OCI-LY1 (cell line): ENCODE data around the gene SLC25A26.

Experiments
- H2AFZ ChIP-seq: fragments of 200-600 bp; sonication (generic), shearing (Covaris generic); 2 replicates; pipeline ENCODE4 v1.6.0; 2014; ENCODE audit warnings: antibody characterized with exemption, mild to moderate bottlenecking, low read length
- H3F3A ChIP-seq: fragments of 200-600 bp; sonication (generic), shearing (Covaris generic); 2 replicates; pipeline ENCODE4 v1.6.0; 2014; ENCODE audit warnings: mild to moderate bottlenecking, antibody characterized with exemption, low read length, moderate library complexity; ENCODE audit not compliant: insufficient read depth
- H3K27ac ChIP-seq: fragments of 200-600 bp; sonication (generic); 2 replicates; pipeline ENCODE4 v1.5.1; 2014; ENCODE audit warnings: low read length, mixed run types, mild to moderate bottlenecking, low read depth; ENCODE audit not compliant: poor library complexity, severe bottlenecking
- H3K27me3 ChIP-seq: fragments of 200-600 bp; sonication (generic); 2 replicates; pipeline ENCODE4 v1.6.0; 2014; ENCODE audit warnings: antibody characterized with exemption, mild to moderate bottlenecking, low read length, moderate library complexity; ENCODE audit not compliant: insufficient read depth
- H3K36me3 ChIP-seq: fragments of 200-600 bp; sonication (generic); 2 replicates; pipeline ENCODE4 v1.6.1; 2014; ENCODE audit warnings: mild to moderate bottlenecking, antibody characterized with exemption, low read length, moderate library complexity, mixed read lengths; ENCODE audit not compliant: insufficient read depth
- H3K4me1 ChIP-seq: fragments of 200-600 bp; sonication (generic); 2 replicates; pipeline ENCODE4 v1.5.1; 2014; ENCODE audit warnings: mild to moderate bottlenecking, low read length, moderate library complexity; ENCODE audit not compliant: insufficient read depth, severe bottlenecking
- H3K4me2 ChIP-seq: fragments of 200-600 bp; sonication (generic), shearing (Covaris generic); 2 replicates; pipeline ENCODE4 v1.6.1; 2014; ENCODE audit warnings: low read length
- H3K4me3 ChIP-seq: fragments of 200-600 bp; sonication (generic); 2 replicates; pipeline ENCODE4 v1.5.1; 2014; ENCODE audit warnings: low read length, low read depth, mild to moderate bottlenecking, mixed read lengths; ENCODE audit not compliant: poor library complexity, severe bottlenecking
- H3K79me2 ChIP-seq: fragments of 200-600 bp; shearing (Covaris generic); 2 replicates; pipeline ENCODE4 v1.6.1; 2016; ENCODE audit warnings: mixed run types, low read length, mixed read lengths; ENCODE audit not compliant: insufficient read depth
- H3K9ac ChIP-seq: fragments of 200-600 bp; sonication (generic), shearing (Covaris generic); 2 replicates; pipeline ENCODE4 v1.6.1; 2014; ENCODE audit warnings: mild to moderate bottlenecking, low read length, mixed read lengths
- H3K9me2 ChIP-seq: fragments of 200-600 bp; sonication (generic), shearing (Covaris generic); 2 replicates; pipeline ENCODE4 v1.6.1; 2014; ENCODE audit warnings: low read depth, mild to moderate bottlenecking, low read length, mixed read lengths
- H3K9me3 ChIP-seq: fragments of 200-600 bp; shearing (Covaris generic); 2 replicates; pipeline ENCODE4 v1.6.1; 2014; ENCODE audit warnings: low read length, mixed read lengths
- H4K20me1 ChIP-seq: fragments of 200-600 bp; sonication (generic), shearing (Covaris generic); 2 replicates; pipeline ENCODE4 v1.6.0; 2016; ENCODE audit warnings: mild to moderate bottlenecking, low read length; ENCODE audit not compliant: insufficient read depth
- EZH2 ChIP-seq: fragments of 200-600 bp; sonication (generic), shearing (Covaris generic); IDR thresholded peaks from 2 replicates; pipeline ENCODE4 v1.8.0; 2017; ENCODE audit warnings: borderline replicate concordance, mixed run types, mild to moderate bottlenecking, antibody characterized with exemption, low read length, moderate library complexity, mixed read lengths
- TF ChIP-seq, protein P1 (sequence below): fragments of 200-600 bp; sonication (generic), shearing (Covaris generic); IDR thresholded peaks from 2 replicates; pipeline ENCODE4 v1.5.1; 2017; ENCODE audit warnings: mild to moderate bottlenecking, antibody characterized with exemption, low read length, moderate library complexity, mixed read lengths

The SLC25A26 gene

GRCh38 chr3:66426135-66426534, 205.3 kb downstream of the SLC25A26 start:
- Histone ChIP-seq H3F3A (no peaks in the 10 kb centered on the region), H3K4me1 (no peaks in the 10 kb centered on the region), H4K20me1 (no peaks in the 10 kb centered on the region), H3K9me3 (no peaks in the 10 kb centered on the region), H3K9me2 (no peaks in the 10 kb centered on the region), H3K36me3 (no peaks in the 10 kb centered on the region), H3K4me2 (no peak overlapping the region), H2AFZ (no peak overlapping the region), H3K9ac (no peak overlapping the region), H3K4me3 (no peak overlapping the region), H3K27ac (no peak overlapping the region), H3K27me3 (no peaks in the 10 kb centered on the region), H3K79me2 (no peaks in the 10 kb centered on the region)
- TF ChIP-seq, protein P1, sequence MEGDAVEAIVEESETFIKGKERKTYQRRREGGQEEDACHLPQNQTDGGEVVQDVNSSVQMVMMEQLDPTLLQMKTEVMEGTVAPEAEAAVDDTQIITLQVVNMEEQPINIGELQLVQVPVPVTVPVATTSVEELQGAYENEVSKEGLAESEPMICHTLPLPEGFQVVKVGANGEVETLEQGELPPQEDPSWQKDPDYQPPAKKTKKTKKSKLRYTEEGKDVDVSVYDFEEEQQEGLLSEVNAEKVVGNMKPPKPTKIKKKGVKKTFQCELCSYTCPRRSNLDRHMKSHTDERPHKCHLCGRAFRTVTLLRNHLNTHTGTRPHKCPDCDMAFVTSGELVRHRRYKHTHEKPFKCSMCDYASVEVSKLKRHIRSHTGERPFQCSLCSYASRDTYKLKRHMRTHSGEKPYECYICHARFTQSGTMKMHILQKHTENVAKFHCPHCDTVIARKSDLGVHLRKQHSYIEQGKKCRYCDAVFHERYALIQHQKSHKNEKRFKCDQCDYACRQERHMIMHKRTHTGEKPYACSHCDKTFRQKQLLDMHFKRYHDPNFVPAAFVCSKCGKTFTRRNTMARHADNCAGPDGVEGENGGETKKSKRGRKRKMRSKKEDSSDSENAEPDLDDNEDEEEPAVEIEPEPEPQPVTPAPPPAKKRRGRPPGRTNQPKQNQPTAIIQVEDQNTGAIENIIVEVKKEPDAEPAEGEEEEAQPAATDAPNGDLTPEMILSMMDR, result no peak
- TF ChIP-seq EZH2, result no peak

GRCh38 chr3:66427352-66427751, 206.6 kb downstream of the SLC25A26 start:
- Histone ChIP-seq H3K27me3 (no peaks in the 10 kb centered on the region), H3K4me2 (no peak overlapping the region), H3K4me1 (no peaks in the 10 kb centered on the region), H3K9ac (no peak overlapping the region), H3K27ac (no peak overlapping the region), H4K20me1 (no peaks in the 10 kb centered on the region), H3K4me3 (no peak overlapping the region), H2AFZ (no peak overlapping the region), H3K79me2 (no peaks in the 10 kb centered on the region), H3K9me3 (no peaks in the 10 kb centered on the region), H3K36me3 (no peaks in the 10 kb centered on the region), H3K9me2 (no peaks in the 10 kb centered on the region), H3F3A (no peaks in the 10 kb centered on the region)
- TF ChIP-seq, protein P1, result no peak
- TF ChIP-seq EZH2, result no peak

GRCh38 chr3:66427951-66428474, 207.2 kb downstream of the SLC25A26 start:
- Histone ChIP-seq H3K4me2 (no peak overlapping the region), H3F3A (no peaks in the 10 kb centered on the region), H3K27ac (no peak overlapping the region), H4K20me1 (no peaks in the 10 kb centered on the region), H3K27me3 (no peaks in the 10 kb centered on the region), H2AFZ (no peak overlapping the region), H3K9ac (no peak overlapping the region), H3K9me2 (no peaks in the 10 kb centered on the region), H3K4me1 (no peaks in the 10 kb centered on the region), H3K4me3 (no peak overlapping the region), H3K79me2 (no peaks in the 10 kb centered on the region), H3K9me3 (no peaks in the 10 kb centered on the region), H3K36me3 (no peaks in the 10 kb centered on the region)
- TF ChIP-seq, protein P1, result no peak
- no peak for TF ChIP-seq EZH2
